GM20431 (cell line): Measurements from ENCODE around the gene ALDH1A2.
"Not testable (repeated sequence)": the region's sequence is repeated elsewhere in the genome, so short reads cannot be mapped to it uniquely, and the experiment has no call there.

Experiments
- in situ Hi-C: fragments of 300-500 bp; cut with MseI, MboI; formaldehyde crosslinking; loops from one replicate; pipeline ENCODE4 v1.15.0; 2020; ENCODE audit warnings: low sequenced_read_pairs; ENCODE audit not compliant: unreplicated experiment

Gene ALDH1A2

GRCh38 chr15:58014040-58014439 is 51.5 kb downstream of the ALDH1A2 start:
- in situ Hi-C loops = no loop called here

- in situ Hi-C loops = no loop called here
Observed at GRCh38 chr15:58010983-58011382, 54.5 kb downstream of the ALDH1A2 start.

GRCh38 chr15:58003810-58004209 is 61.7 kb downstream of the ALDH1A2 start:
- in situ Hi-C loops = no loop called here

DNA sequence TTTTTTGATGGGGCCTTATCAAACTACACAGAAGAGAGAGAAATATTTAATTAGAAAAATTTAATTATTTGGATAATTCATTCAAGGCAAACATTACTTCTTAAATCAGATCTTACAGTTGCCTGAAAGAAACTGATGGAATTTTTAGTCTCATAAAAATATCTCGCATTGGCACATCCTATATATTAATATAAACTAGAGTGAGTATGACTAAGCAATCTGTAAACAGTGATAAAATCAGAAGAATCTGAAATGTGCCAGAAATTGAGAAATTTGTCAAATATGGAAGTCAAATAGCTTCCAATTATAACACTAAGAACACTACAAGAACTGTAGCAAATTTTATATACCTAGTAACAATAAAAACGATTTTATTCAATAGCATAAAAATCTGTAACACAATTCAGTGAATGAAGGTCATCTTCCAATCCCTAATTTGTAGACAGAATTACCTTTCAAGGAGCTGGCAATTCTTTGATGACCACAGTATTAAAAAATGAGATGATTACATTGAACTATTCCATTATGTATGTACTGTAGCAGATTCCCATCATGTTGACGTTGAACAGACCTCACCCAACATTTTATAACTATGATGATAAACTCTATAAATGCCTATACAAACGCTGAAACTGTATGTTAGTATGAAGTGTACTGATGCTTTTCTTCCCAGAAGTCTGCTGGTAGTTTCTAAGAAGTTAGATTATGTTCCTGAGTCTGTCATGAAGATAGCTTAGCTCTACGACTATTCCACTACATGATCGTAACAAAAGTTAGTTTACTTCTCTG is 63.0 kb downstream of the ALDH1A2 start:
- in situ Hi-C loops = no loop called here

DNA sequence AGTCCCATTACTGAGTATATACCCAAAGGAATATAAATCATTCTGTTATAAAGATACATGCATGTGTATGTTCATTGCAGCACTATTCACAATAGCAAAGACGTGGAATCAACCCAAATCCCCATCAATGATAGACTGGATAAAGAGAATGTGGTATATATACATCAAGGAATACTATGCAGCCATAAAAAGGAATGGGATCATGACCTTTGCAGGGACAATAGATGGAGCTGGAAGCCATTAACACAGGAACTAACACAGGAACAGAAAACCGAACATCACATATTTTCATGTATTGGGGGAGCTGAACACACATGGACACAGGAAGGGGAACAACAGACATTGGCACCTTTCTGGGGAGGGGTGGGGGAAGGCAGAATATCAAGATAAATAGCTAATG is 65.8 kb downstream of the ALDH1A2 start:
- in situ Hi-C loops = not testable (repeated sequence)

DNA sequence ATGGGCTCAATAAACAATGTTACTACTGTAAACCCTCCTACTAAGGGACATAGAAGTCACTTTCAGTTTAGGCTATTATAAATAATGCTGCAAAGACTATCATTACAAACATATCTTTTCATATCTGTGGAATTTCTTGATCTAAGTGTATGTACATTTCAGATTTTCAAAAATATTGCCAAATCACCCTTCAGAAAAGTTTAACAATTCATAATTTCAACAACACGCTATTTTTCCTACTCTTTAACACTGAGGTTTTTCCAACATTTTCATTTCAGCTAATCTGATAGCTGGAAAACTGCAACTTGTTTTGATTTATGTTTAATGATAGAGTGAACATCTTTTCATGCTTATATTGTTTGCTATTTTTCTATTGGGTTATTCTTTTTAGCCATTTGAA is 69.0 kb downstream of the ALDH1A2 start:
- in situ Hi-C loops = no loop called here

DNA sequence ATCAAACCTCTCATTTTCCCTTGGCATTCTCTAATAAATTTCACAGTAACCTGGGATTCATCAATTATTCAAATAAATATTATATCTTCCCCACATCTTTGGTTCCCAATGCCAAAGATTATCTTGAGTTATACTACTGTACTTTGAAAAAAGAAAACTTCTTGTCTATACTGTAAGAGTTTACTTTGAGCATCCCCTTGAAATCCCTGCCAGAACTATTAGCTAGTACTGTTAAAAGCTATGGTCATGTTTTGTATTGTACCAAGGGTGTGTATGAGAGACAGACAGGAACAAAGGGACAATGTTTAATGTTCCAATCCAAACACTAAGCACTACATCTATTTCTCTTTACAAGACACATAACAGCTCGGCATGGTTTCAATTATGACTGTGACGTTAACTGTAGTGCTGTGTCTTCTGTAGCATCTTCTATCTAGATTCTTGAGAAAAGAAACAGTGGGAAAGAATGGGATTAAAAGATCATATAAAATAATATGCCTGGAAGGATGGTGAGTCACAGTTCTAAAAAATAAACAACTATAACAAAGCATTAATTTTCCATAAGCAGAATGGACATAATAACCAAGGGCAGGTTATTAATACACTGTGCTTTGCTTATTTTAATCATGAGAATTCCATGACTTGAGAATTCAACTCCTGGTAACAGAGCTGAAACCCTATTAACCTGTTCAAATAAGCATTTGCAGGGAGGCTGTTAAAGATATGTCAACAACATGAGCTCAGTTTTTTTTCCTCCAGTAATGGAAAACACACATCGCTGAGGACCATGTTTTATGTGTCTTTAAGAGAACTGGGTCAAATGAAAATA is 71.1 kb downstream of the ALDH1A2 start:
- in situ Hi-C loops = no loop called here

GRCh38 chr15:57993409-57994145 is 71.9 kb downstream of the ALDH1A2 start:
- in situ Hi-C loops = no loop called here

- in situ Hi-C loops = no loop called here
Observed at GRCh38 chr15:57992761-57993355, 72.7 kb downstream of the ALDH1A2 start.

DNA sequence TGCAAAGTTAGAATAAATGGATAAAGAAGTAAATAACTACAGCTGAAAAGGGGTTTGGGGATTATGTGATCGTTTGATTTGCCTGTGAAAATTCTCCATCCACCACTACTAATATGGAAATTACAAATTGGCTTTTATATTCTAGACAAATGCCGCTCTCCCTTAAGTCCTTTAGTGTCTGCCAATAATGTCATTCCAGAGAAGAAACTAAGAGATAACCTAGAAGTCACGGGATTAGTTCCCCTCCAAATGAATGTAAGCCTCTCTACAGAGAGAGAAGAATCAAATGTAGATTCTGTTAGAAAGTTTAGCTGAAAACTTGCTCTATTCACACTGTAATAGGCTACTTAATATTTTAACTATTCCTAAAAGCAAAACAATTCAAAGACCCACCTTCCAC is 92.0 kb downstream of the ALDH1A2 start:
- in situ Hi-C loops = no loop called here

DNA sequence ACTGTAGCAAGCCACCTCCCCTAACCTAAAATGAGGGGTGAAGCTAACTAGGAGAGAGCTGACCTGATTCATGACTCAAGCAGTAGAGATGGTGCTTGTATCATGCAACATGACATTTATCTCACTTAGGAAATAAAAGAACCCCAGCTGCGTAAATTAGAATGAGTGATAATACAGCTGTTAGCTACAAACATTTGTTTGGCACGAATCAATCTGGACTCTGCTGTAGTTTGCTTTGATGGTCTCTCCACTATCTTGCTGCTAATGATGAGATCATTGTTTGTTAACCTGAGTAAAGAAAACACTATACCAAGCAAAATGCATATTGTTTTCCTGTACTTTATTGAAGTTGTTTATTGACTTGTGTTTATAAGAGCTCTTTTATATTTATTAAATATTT is 92.6 kb downstream of the ALDH1A2 start:
- in situ Hi-C loops = no loop called here

DNA sequence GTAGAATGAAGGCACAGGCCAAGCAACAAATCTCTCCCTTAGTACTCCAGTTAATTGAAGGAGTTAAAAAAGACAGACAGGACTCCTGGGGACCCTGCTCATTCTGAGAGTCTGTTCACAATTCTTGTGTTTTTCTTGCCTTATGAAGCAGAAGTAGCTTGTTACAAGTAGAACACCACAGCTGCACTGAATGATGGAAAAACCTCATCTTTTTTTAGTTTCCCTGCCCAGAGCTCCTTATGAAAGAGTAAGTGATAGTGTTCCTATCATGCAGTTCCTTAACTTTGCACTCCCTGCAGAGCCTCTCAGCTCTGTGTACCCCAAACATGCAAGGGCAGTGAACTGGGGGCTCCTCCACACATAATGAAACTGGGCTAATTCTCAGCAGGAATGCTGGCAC is 95.5 kb downstream of the ALDH1A2 start:
- in situ Hi-C loops = no loop called here

- in situ Hi-C loops = no loop called here
Observed at GRCh38 chr15:57969355-57969754, 96.2 kb downstream of the ALDH1A2 start.

GRCh38 chr15:57962887-57963286 is 102.6 kb downstream of the ALDH1A2 start:
- in situ Hi-C loops = no loop called here

- in situ Hi-C loops = no loop called here
Observed at GRCh38 chr15:57961919-57962318, 103.6 kb downstream of the ALDH1A2 start.

DNA sequence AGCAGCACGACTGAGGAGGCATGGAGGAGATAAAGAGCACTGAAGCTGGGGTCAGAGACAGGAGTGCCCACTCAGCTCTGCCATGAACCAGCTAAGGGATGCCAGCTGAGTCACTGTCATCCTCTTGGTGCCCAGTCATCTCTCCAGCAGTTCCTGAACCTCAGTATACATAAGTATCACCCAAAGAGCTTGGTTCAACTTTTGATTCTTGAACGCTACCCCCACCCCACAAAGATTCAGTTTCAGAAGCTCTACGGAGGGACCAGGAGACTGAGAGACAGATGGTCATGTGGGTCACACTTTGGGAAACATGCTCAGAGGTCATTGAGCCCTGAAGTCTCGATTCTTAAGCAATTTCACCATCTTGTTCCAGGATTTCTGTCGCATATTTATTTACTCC is 108.4 kb downstream of the ALDH1A2 start:
- in situ Hi-C loops = no loop called here

GRCh38 chr15:57953874-57954273 is 111.6 kb downstream of the ALDH1A2 start:
- in situ Hi-C loops = no loop called here

DNA sequence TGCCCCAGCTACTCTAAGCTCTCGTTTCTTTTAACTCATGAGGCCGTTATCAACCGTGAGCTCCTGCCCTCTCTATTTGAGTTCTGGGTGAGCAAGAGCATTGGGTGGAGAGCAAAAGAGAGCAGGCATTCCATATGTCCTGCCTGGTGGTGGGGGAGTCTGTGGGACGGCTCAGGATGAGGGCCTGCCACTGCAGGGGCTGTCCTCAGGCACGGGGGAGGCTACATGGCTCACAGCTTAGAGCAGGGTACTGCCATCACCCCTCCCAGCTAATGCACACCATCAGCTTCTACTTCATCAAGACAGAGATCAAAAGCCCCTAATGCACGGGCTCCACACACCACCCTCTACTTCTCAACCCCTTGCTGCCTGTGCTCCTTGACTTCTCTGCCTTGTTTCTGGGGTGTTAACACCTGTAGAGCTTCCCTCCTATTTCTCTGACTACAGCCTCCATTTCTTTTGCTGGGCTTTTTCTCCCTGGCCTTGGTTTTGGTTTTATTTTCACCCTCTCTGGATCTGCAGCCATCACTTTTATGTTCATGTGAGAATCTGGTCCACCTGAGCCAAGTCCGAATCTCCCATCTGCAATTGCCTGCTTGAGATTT is 114.1 kb downstream of the ALDH1A2 start:
- in situ Hi-C loops = no loop called here

GRCh38 chr15:57950381-57950946 is 115.0 kb downstream of the ALDH1A2 start:
- in situ Hi-C loops = no loop called here
